ENCODE measurements around the gene UQCC2. TPM values are rescaled to one million over a fixed set of nuclear protein-coding genes. Genes with fewer than 3 reads are reported as not detected.

UQCC2 gene
- total and polyA plus RNA-seq, 8 donors: 54.4 to 83.1 (median 61.0) TPM

DNA sequence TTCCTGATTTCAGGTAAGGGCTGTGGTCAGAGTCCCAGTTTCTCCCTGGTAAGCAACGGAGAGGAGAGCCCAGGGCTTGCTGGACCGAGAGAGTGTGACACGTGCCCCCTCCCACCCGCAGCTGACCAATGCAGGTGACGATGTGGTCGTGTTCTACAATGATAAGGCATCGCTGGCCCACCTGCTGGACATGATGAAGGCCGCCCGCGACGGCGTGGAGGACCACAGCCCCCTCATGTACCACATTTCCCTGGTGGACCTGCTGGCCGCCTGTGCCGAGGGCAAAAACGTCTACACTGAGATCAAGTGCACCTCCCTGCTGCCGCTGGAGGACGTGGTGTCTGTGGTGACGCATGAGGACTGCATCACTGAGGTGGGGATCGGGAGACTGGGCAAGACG, 31.7 kb downstream of the UQCC2 start:
- intact Hi-C loops (cut with DNase I): no loop called here
- peaks cover 0 to 100% of the 10 kb centered on the region in 2 donors for H3K36me3 ChIP-seq

DNA sequence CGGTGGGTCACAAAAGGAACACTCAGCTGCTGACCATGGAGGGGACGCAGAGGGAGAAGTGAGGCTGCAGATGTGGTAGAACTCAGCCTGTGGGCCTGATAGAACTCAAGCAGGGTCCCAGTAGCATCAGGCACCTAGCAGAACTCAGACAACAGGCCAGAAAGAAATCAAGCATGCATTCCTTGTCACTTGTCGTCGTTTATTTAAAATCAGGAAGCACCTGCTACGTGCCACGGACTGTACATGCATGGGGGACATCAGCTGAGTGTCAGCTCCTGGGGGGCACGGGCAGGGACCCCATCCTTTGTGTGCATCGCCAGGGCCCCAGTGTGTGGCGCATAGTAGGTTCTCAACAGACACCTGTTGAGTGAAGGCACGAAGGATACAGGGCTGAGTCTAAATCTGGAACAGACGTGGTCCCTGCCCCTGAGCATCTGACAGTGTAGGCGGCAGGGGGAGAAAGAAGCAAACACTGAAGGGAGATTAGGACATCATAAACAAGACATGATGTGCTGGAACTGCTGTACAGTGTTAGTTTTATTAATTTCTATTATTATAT, 32.5 kb downstream of the UQCC2 start:
- no peak for DNase-seq
- Histone ChIP-seq H3K27me3 (no peaks in the 10 kb centered on the region), H3K4me3 (no peak overlapping the region), H3K9me3 (no peaks in the 10 kb centered on the region), H3K36me3 (peaks cover 0 to 100% of the 10 kb centered on the region in 2 donors), H3K27ac (no peak overlapping the region), H3K4me1 (no peaks in the 10 kb centered on the region)
- no peak for ATAC-seq
- TF ChIP-seq, protein P1, sequence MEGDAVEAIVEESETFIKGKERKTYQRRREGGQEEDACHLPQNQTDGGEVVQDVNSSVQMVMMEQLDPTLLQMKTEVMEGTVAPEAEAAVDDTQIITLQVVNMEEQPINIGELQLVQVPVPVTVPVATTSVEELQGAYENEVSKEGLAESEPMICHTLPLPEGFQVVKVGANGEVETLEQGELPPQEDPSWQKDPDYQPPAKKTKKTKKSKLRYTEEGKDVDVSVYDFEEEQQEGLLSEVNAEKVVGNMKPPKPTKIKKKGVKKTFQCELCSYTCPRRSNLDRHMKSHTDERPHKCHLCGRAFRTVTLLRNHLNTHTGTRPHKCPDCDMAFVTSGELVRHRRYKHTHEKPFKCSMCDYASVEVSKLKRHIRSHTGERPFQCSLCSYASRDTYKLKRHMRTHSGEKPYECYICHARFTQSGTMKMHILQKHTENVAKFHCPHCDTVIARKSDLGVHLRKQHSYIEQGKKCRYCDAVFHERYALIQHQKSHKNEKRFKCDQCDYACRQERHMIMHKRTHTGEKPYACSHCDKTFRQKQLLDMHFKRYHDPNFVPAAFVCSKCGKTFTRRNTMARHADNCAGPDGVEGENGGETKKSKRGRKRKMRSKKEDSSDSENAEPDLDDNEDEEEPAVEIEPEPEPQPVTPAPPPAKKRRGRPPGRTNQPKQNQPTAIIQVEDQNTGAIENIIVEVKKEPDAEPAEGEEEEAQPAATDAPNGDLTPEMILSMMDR (IDR thresholded peaks at IDR 0.05): no peak
- intact Hi-C loops (cut with DNase I): no loop called here

More for the DNA sequence above, 31.7 kb downstream of the UQCC2 start:
- ATAC-seq (no peak), DNase-seq (no peak)
- Histone ChIP-seq H3K4me1 (no peaks in the 10 kb centered on the region), H3K4me3 (no peak overlapping the region), H3K27me3 (no peaks in the 10 kb centered on the region), H3K9me3 (no peaks in the 10 kb centered on the region), H3K27ac (no peak overlapping the region)
- TF ChIP-seq, protein P1 (IDR thresholded peaks at IDR 0.05): no peak

DNA sequence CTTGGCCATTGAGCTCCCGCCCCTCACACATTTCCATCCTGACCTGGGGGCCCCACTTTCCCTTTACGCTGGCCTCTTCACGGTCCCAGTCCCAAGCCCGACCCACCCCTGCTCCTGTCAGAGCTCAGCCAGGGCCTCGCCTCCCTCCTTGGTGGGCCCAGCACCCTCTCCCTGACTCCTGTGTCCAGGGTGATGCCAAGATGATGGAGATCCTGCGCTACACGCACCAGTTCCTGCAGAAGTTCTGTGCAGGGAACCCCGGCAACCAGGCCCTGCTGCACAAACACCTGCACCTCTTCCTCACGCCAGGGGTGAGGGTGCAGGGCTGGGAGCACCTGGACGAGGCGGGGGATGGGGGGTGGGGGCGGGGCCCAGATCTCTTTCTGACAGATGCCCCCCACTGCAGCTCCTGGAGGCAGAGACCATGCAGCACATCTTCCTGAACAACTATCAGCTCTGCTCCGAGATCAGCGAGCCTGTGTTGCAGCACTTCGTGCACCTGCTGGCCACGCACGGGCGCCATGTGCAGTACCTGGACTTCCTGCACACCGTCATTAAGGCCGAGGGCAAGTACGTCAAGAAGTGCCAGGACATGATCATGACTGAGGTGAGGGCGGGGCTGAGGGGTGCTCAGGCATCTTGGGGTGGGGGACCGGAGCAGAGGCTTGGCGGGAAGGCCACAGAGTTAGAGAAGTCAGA, 33.1 kb downstream of the UQCC2 start:
- TF ChIP-seq, protein P1 (IDR thresholded peaks at IDR 0.05): no peak
- no peaks in the 10 kb centered on the region for H3K4me1 ChIP-seq
- peaks cover 0 to 100% of the 10 kb centered on the region in 2 donors for H3K36me3 ChIP-seq
- no peak for ATAC-seq
- H3K27ac ChIP-seq: no peak overlapping the region
- no peak overlapping the region for H3K4me3 ChIP-seq
- intact Hi-C loops (cut with DNase I): no loop called here
- no peak for DNase-seq
- no peaks in the 10 kb centered on the region for H3K27me3 ChIP-seq
- no peaks in the 10 kb centered on the region for H3K9me3 ChIP-seq

DNA sequence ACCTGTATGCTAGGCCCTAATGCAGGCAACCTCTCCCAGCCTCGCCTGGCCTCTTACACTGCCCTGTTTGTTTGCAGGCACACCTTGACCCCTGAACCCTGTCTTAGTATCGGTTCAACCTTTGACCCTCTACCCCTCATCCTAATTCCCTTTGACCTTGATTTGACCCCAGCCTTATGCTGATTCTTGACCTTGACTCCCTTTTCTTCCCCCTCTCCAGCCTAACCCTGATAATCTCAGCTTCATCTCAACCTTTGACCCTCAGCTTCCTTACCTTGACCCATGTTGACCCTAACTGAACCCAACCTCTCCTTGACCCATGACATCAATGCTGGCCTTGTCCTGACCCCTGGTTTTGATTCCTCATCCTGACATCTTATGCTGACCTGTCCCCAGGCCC, 33.8 kb downstream of the UQCC2 start:
- Histone ChIP-seq H3K36me3 (peaks cover 0 to 100% of the 10 kb centered on the region in 2 donors), H3K27ac (no peak overlapping the region), H3K4me3 (no peak overlapping the region), H3K9me3 (no peaks in the 10 kb centered on the region), H3K27me3 (no peaks in the 10 kb centered on the region), H3K4me1 (peaks cover 0 to 6% of the 10 kb centered on the region in 2 donors)
- TF ChIP-seq, protein P1 (IDR thresholded peaks at IDR 0.05): no peak
- intact Hi-C loops (cut with DNase I): no loop called here
- no peak for ATAC-seq
- no peak for DNase-seq

DNA sequence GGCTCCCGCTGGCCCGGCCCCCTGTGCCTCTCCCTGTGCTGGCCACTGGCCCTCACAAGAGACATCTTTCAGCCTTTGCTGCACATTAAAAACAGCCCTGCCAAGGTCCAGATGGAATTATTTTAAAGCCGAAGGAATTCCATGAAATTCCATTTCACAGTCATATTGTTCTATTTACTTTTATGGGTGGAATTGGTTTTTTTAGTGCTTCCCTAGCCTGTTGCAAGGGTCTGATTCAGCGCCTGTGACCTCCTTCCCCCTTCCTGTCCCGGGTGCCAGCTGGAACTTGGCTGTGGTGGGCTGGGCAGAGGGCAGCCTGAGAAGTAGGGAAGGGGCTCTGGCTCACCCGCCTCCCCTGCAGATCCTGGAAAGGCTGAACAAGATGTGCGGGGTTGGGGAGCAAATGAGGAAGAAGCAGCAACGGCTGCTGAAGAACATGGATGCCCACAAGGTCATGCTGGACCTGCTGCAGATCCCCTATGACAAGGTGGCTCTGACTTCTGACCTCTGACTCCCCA, 34.3 kb downstream of the UQCC2 start:
- DNase-seq: no peak
- intact Hi-C loops (cut with DNase I): no loop called here
- Histone ChIP-seq H3K4me3 (no peak overlapping the region), H3K4me1 (peaks cover 0 to 8% of the 10 kb centered on the region in 2 donors), H3K27ac (no peak overlapping the region), H3K9me3 (no peaks in the 10 kb centered on the region), H3K36me3 (peaks cover 0 to 97% of the 10 kb centered on the region in 2 donors), H3K27me3 (no peaks in the 10 kb centered on the region)
- TF ChIP-seq, protein P1 (IDR thresholded peaks at IDR 0.05): no peak
- ATAC-seq: no peak

Measured in left lung (tissue), 10 donors.